Keratinocyte (primary cell): Measurements from ENCODE around the gene ELP5. TPM values are rescaled to one million over a fixed set of nuclear protein-coding genes. Genes with fewer than 3 reads are reported as not detected.

ENCODE experiments used
- DNase-seq: peaks from one replicate; pipeline ENCODE4 v3.0.0-alpha.2; 2011; ENCODE audit warnings: low read depth, missing footprints, low spot score
- FAIRE-seq: peaks from 2 replicates; lab custom pipeline; 2011; peaks lifted over from hg19 to GRCh38; lab: Jason Lieb, UNC
- H2AFZ ChIP-seq: 2 replicates; pipeline ENCODE4 v1.6.0; 2012; ENCODE audit warnings: low read length, control low read depth, inconsistent platforms; ENCODE audit not compliant: control insufficient read depth
- H3K27ac ChIP-seq: 2 replicates; pipeline ENCODE4 v1.5.1; 2011; ENCODE audit warnings: low read length; ENCODE audit not compliant: control insufficient read depth, insufficient read depth
- H3K27me3 ChIP-seq: 3 replicates; pipeline ENCODE4 v1.6.0; 2011; ENCODE audit warnings: low read length; ENCODE audit not compliant: control insufficient read depth, insufficient read depth; ENCODE audit errors: extremely low read depth
- H3K36me3 ChIP-seq, 2 experiments: 2 replicates in 1 of 2; 3 replicates in 1 of 2; pipeline ENCODE4 v1.5.1; 2011; ENCODE audit warnings: low read length in 2 of 2, mild to moderate bottlenecking in 1 of 2; ENCODE audit not compliant: control insufficient read depth in 2 of 2, insufficient read depth in 2 of 2; ENCODE audit errors: extremely low read depth in 1 of 2
- H3K4me1 ChIP-seq: 3 replicates; pipeline ENCODE4 v1.5.1; 2011; ENCODE audit warnings: low read length; ENCODE audit not compliant: control insufficient read depth, insufficient read depth; ENCODE audit errors: extremely low read depth
- H3K4me2 ChIP-seq: 3 replicates; pipeline ENCODE4 v1.6.0; 2011; ENCODE audit warnings: low read depth, low read length; ENCODE audit not compliant: control insufficient read depth, insufficient read depth; ENCODE audit errors: extremely low read depth
- H3K4me3 ChIP-seq, 3 experiments: fragments of 200-600 bp in 1 of 3; sonication (generic) in 1 of 3; 2 replicates in 2 of 3; 3 replicates in 1 of 3; pipeline ENCODE4 v1.5.1; 2011 to 2016; ENCODE audit warnings: low read length in 3 of 3, mild to moderate bottlenecking in 3 of 3, control low read depth in 2 of 3, inconsistent platforms in 1 of 3, low read depth in 1 of 3, mixed read lengths in 1 of 3, mixed run types in 1 of 3, moderate library complexity in 1 of 3; ENCODE audit not compliant: control insufficient read depth in 2 of 3, insufficient read depth in 2 of 3; ENCODE audit errors: extremely low read depth in 1 of 3
- H3K79me2 ChIP-seq: 2 replicates; pipeline ENCODE4 v1.6.0; 2012; ENCODE audit warnings: low read length; ENCODE audit not compliant: control insufficient read depth, insufficient read depth
- H3K9ac ChIP-seq: 3 replicates; pipeline ENCODE4 v1.6.0; 2011; ENCODE audit warnings: low read length; ENCODE audit not compliant: control insufficient read depth, insufficient read depth; ENCODE audit errors: extremely low read depth
- H3K9me1 ChIP-seq: 3 replicates; pipeline ENCODE4 v1.6.0; 2011; ENCODE audit warnings: low read length; ENCODE audit not compliant: control insufficient read depth, insufficient read depth; ENCODE audit errors: extremely low read depth
- H3K9me3 ChIP-seq: 2 replicates; pipeline ENCODE4 v1.5.1; 2012; ENCODE audit warnings: low read depth, low read length; ENCODE audit not compliant: control insufficient read depth
- H4K20me1 ChIP-seq: 3 replicates; pipeline ENCODE4 v1.6.0; 2011; ENCODE audit warnings: low read length; ENCODE audit not compliant: control insufficient read depth, insufficient read depth; ENCODE audit errors: extremely low read depth
- CTCF ChIP-seq, 3 experiments: IDR thresholded peaks in 1 of 3; conservative IDR thresholded peaks in 1 of 3; optimal IDR thresholded peaks in 1 of 3; 2 replicates in 2 of 3; 3 replicates in 1 of 3; pipeline versions ENCODE3 to v1.5.1; 2011; ENCODE audit warnings: low read length in 3 of 3, mild to moderate bottlenecking in 3 of 3, moderate library complexity in 2 of 3, control low read depth in 1 of 3, inconsistent platforms in 1 of 3; ENCODE audit not compliant: insufficient read depth in 2 of 3; ENCODE audit errors: extremely low read depth in 1 of 3
- EZH2 ChIP-seq: IDR thresholded peaks from one replicate; pipeline ENCODE4 v1.6.1; 2012; ENCODE audit warnings: inconsistent platforms, mild to moderate bottlenecking, low read length, moderate library complexity
- dilution Hi-C: fragments of 300-500 bp; cut with MboI; formaldehyde crosslinking; loops from one replicate; pipeline ENCODE4 v1.7.0; 2020; ENCODE audit warnings: low sequenced_read_pairs; ENCODE audit not compliant: extremely low pct_ligation_motif_present
- polyA plus RNA-seq, 5 experiments: library from polyadenylated mRNA; depleted of rRNA in 3 of 5; stranded (reverse) in 3 of 5; stranded (forward) in 1 of 5; unstranded in 1 of 5; fragments of >200 nt; gene quantifications; 1 replicate in 1 of 5; 2 replicates in 3 of 5; 3 replicates in 1 of 5; pipeline versions ENCODE4 v1.2.1 to v1.2.3, GENCODE V29; 2011 to 2012; ENCODE audit warnings: missing spikeins in 2 of 5, low read depth in 1 of 5, low replicate concordance in 1 of 5

The ELP5 gene
- polyA plus RNA-seq, 1 donor (not counting 4 experiments of a cell fraction or from before 2014, with no cell fraction given): 19.4 TPM

GRCh38 chr17:7217113-7217987 is 34.7 kb upstream of the ELP5 start:
- dilution Hi-C loops: no loop called here

GRCh38 chr17:7218166-7218565 is 33.8 kb upstream of the ELP5 start:
- Histone ChIP-seq H4K20me1 (peaks cover 8% of the 10 kb centered on the region), H3K4me3 (no peak overlapping the region), H3K9me3 (no peaks in the 10 kb centered on the region), H3K36me3 (peaks cover 17 to 22% of the 10 kb centered on the region in 2 experiments), H3K9ac (no peak overlapping the region), H2AFZ (no peak overlapping the region), H3K9me1 (no peaks in the 10 kb centered on the region), H3K4me2 (peak overlapping the region; percentile 62), H3K27ac (no peak overlapping the region), H3K4me1 (peaks cover 42% of the 10 kb centered on the region), H3K27me3 (no peaks in the 10 kb centered on the region), H3K79me2 (peaks cover 14% of the 10 kb centered on the region)
- no peak for DNase-seq
- FAIRE-seq: no peak
- TF ChIP-seq CTCF (optimal IDR thresholded peaks at IDR 0.05 in 1 of 3, IDR thresholded peaks at IDR 0.05 in 1 of 3, conservative IDR thresholded peaks at IDR 0.05 in 1 of 3; ENCODE audit: extremely low read depth in 1 of 3, insufficient read depth in 2 of 3, low read length in 3 of 3) (no peak), EZH2 (no peak)
- dilution Hi-C loops: no loop called here

More at GRCh38 chr17:7217113-7217987, 34.7 kb upstream of the ELP5 start:
- Histone ChIP-seq H4K20me1 (peaks cover 6% of the 10 kb centered on the region), H3K27me3 (no peaks in the 10 kb centered on the region), H3K4me3 (peak overlapping the region; percentile 19 to 73 (median 35)), H3K27ac (no peak overlapping the region), H3K36me3 (peaks cover 9 to 14% of the 10 kb centered on the region in 2 experiments), H3K79me2 (peaks cover 13% of the 10 kb centered on the region), H3K9me3 (no peaks in the 10 kb centered on the region), H3K9ac (peak overlapping the region; percentile 39), H3K4me1 (peaks cover 40% of the 10 kb centered on the region), H3K9me1 (no peaks in the 10 kb centered on the region), H3K4me2 (peak overlapping the region; percentile 75), H2AFZ (peak overlapping the region; percentile 47)
- TF ChIP-seq EZH2: no peak
- no peak for TF ChIP-seq CTCF (optimal IDR thresholded peaks at IDR 0.05 in 1 of 3, IDR thresholded peaks at IDR 0.05 in 1 of 3, conservative IDR thresholded peaks at IDR 0.05 in 1 of 3; ENCODE audit: extremely low read depth in 1 of 3, insufficient read depth in 2 of 3, low read length in 3 of 3)
- no peak for DNase-seq
- FAIRE-seq: no peak
